Measurements from ENCODE around the gene TXNDC11.

DNA sequence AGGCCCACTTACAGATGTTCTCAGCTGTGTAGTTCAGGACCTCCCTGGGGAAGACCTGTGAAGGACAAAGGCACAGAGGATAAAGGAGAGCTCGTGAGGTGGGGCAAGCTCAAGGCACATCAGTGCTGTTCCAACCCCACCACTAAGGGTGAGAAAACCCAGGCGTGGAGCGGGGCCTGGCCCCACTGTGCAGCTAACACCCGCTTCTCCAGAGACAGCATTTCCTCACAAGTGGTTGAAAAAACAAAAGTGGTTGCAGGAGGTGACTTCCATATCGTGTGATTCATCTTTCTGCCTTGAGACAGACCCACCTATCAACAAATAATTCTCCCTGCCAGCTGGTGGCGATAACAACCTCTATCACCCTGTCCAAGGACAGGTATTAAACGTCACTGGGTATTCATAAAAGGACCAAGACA lies 44.4 kb downstream of the TXNDC11 start:
- no peak for TF ChIP-seq GATA2 (IDR thresholded peaks at IDR 0.05; ENCODE audit: low read depth, low read length)
- no peak for TF ChIP-seq GATA3 (IDR thresholded peaks at IDR 0.05; ENCODE audit: low read depth, low read length)

Data from SH-SY5Y (cell line).